Measurements from ENCODE around the gene MOSMO.

DNA sequence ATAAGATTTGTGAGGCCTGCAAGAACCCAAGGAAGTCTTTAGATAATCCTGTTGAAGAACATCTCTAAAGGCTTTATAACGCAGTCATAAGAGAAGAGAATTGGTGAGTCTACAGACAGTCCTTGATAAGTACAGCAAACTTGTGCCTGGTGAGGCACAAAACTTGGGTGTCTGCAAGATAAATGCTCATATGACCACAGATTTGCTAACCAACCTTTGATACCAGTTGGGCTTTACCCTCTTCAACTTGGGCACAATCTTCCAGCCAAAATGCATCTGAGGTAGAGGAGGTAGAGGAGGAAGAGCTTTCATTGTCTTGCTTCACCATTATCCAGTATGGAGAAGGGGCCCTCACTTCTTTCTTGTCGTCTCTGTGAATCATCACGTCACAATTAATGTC, 23.8 kb upstream of the MOSMO start:
- TF ChIP-seq, protein P1, sequence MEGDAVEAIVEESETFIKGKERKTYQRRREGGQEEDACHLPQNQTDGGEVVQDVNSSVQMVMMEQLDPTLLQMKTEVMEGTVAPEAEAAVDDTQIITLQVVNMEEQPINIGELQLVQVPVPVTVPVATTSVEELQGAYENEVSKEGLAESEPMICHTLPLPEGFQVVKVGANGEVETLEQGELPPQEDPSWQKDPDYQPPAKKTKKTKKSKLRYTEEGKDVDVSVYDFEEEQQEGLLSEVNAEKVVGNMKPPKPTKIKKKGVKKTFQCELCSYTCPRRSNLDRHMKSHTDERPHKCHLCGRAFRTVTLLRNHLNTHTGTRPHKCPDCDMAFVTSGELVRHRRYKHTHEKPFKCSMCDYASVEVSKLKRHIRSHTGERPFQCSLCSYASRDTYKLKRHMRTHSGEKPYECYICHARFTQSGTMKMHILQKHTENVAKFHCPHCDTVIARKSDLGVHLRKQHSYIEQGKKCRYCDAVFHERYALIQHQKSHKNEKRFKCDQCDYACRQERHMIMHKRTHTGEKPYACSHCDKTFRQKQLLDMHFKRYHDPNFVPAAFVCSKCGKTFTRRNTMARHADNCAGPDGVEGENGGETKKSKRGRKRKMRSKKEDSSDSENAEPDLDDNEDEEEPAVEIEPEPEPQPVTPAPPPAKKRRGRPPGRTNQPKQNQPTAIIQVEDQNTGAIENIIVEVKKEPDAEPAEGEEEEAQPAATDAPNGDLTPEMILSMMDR (IDR thresholded peaks at IDR 0.05) = no peak
- TF ChIP-seq, protein P2, sequence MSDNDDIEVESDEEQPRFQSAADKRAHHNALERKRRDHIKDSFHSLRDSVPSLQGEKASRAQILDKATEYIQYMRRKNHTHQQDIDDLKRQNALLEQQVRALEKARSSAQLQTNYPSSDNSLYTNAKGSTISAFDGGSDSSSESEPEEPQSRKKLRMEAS (IDR thresholded peaks at IDR 0.05; ENCODE audit: low read depth) = no peak
